Measurements from ENCODE around the gene MLLT10. TPM values are rescaled to one million over a fixed set of nuclear protein-coding genes. Genes with fewer than 3 reads are reported as not detected.
A peak's percentile ranks its signal among the peaks of the same experiment; 100 is the strongest.
"Not testable (repeated sequence)": the region's sequence is repeated elsewhere in the genome, so short reads cannot be mapped to it uniquely, and the experiment has no call there.

The MLLT10 gene
- total and polyA plus RNA-seq, 9 of the 15 experiments (the other 6 are each of a cell fraction or from before 2014, with no cell fraction given), result 18.8 to 81.4 (median 64.2) TPM

DNA sequence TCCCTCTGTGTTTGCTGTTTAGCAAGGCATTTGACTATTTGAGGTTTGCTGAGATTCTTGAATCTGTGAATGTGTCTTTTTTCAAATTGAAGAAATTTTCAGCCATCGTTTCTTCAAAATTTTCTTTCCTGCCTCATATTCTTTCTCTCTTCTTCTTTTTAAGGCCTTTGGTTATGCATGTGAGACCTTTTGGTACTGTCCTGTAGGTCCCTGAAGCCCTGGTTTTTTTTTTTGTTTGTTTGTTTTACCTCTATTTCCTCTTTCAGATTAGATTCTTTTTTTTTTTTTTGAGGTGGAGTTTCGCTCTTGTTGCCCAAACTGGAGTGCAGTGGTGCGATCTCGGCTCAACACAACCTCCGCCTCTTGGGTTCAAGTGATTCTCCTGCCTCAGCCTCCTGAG lies 45.3 kb downstream of the MLLT10 start (continued):
- no peak for TF ChIP-seq E2F5 (CRISPR knock-in tag; IDR thresholded peaks at IDR 0.05)

- 88% methylated on average over 3 of the region's 3 CpGs for WGBS (ENCODE audit: insufficient coverage, low coverage, missing lambda C conversion rate)
- H3K9ac ChIP-seq (ENCODE audit: insufficient read depth in 1 of 2, low read depth in 2 of 2, low read length in 2 of 2); H4K20me1 ChIP-seq (replicated peaks; ENCODE audit: control insufficient read depth, insufficient read depth, low read length); POLR2A ChIA-PET; in situ Hi-C loops (cut with MboI); CTCF ChIA-PET (ENCODE audit: low intra/inter-chr PET ratio); H3K4me3 ChIP-seq; H3K9me1 ChIP-seq (ENCODE audit: control insufficient read depth, insufficient read depth, low read length); DNase-seq (ENCODE audit: extremely low read depth in 1 of 4, low spot score in 3 of 4); BruUV-seq (replicated peaks); FAIRE-seq; H3K4me2 ChIP-seq (ENCODE audit: insufficient read depth, low read length); H3K4me1 ChIP-seq (replicated peaks in 1 of 2; ENCODE audit: control insufficient read depth in 2 of 2, insufficient read depth in 2 of 2, low read length in 2 of 2); intact Hi-C loops (cut with micrococcal nuclease); H3K27me3 ChIP-seq (ENCODE audit: control insufficient read depth in 2 of 2, insufficient read depth in 2 of 2, low read length in 2 of 2); H3K27ac ChIP-seq (ENCODE audit: extremely low read depth, low read depth, low read length); H3K9me3 ChIP-seq (replicated peaks; ENCODE audit: control insufficient read depth, insufficient read depth, low read depth, low read length); H2AFZ ChIP-seq (ENCODE audit: low read depth, low read length): not testable (repeated sequence)
- TF ChIP-seq FOXA3 (CRISPR knock-in tag; conservative IDR thresholded peaks at IDR 0.05 in 1 of 2, IDR thresholded peaks at IDR 0.05 in 1 of 2), result peak in 1 of 2 experiments; percentile 70; a peak in 1 of 4 replicates
- TF ChIP-seq TCF3 (CRISPR knock-in tag; IDR thresholded peaks at IDR 0.05), result 0 out of 2 replicates have a peak, but pooled peaks have one; percentile 13
- Histone ChIP-seq H3K79me2 (ENCODE audit: control insufficient read depth, insufficient read depth, low read length) (peaks cover 86% of the 10 kb centered on the region), H3K36me3 (ENCODE audit: control insufficient read depth, insufficient read depth, low read length) (peaks cover 42% of the 10 kb centered on the region)
- ATAC-seq, result peak; percentile 44
Observed at GRCh38 chr10:21581421-21581834, 47.4 kb downstream of the MLLT10 start.
